Measurements from ENCODE around the gene RANBP3.

Gene RANBP3

GRCh38 chr19:5947435-5947834, 30.5 kb downstream of the RANBP3 start:
- no peak for DNase-seq

GRCh38 chr19:5943623-5944022, 34.3 kb downstream of the RANBP3 start:
- DNase-seq = no peak

- no peak for DNase-seq
Observed at GRCh38 chr19:5943045-5943444, 34.9 kb downstream of the RANBP3 start.

DNA sequence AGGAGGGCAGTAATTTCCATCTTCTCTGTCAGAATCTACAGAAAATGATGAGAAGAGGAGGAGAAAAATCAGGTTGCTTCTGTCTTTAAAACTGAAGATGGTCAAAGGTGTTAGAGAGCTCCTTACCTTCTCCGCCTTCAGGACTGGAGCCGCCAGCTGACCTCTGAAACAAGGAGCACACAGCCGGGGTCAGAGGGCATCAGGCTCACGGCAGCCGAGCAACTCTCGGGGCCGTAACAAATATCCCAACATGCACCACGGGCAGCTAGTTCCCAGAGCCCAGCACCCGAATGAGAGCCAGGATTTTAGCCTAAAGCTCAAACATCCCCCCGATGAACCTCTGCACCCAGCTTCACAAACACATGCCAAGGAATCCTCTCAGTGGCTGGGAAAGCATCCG, 36.3 kb downstream of the RANBP3 start:
- no peak for DNase-seq

DNA sequence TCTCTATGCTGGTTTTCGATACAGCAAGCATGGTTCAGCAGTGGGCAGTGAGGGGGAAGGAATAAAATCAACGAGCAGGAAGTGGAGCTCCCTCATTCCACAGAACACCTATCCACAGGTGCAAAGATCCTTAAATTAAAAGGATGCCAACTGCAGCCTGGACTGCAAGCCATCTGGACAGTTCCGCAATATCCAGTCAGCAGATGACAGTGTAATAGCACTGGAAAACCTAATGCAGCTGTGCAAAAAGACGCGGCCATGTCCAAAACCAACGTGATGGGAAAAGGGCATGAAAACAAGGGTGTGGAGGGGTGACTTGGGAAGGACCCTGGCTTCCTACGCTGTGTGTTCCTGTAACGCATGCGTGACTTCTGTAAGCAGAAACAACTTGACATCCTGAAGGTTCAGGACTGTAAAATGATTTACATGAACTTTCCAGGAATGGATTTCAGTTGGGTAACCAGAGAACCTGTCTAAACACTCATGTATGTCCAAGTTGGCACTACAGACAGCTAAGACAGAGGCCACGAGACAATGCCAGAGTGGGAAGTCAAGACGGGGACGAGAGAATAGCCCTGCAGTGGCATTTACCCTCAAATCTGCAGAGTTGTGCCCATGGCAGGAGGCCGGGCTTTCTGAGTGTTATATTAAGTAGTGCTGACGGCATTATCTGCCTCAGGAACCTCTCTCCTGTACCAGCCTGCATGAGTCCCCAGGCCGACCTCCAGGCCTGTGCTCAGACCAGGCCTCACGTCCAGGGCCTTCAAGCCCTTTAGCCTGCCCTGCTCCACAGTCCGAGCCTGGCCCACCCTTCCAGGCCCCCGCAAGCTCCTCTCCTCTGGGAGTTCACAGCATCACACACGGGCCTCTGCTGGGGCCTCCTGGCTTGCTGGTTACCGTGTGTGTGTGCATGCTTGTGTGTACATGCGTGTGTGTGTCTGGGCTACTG, 37.4 kb downstream of the RANBP3 start:
- no peak for DNase-seq

DNA sequence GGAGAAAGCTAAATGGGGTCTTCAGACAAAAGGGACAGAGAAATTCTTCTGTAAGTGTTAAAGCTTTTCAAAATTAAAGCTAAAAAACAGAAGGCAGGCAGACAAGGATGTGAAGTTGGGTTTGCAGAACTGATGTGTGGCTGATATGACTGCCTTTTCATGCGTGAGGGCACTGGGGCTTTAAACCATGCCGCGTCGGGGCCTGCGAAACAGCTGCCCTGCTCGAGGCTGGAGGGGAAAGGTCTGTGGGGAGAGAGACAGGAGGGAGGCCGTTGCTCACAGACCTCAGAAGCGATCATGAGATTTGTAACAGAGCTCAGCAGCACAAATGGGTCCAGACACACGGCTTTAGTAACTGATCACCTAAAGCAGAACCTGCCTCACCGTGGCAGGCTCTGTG, 40.4 kb downstream of the RANBP3 start:
- DNase-seq = no peak

DNA sequence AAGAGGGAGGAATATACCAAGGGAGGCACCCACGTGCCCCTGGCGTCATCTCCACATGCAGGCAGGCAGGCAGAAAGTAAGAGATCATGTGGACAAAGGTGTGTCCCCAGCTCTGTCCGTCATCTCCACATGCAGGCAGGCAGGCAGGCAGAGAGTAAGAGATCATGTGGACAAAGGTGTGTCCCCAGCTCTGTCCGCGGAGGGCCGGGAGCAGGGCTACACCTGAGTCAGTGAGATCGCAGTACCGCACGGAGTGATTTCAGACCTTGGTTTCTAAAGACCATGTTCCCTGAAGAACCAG, 41.7 kb downstream of the RANBP3 start:
- DNase-seq = no peak

DNA sequence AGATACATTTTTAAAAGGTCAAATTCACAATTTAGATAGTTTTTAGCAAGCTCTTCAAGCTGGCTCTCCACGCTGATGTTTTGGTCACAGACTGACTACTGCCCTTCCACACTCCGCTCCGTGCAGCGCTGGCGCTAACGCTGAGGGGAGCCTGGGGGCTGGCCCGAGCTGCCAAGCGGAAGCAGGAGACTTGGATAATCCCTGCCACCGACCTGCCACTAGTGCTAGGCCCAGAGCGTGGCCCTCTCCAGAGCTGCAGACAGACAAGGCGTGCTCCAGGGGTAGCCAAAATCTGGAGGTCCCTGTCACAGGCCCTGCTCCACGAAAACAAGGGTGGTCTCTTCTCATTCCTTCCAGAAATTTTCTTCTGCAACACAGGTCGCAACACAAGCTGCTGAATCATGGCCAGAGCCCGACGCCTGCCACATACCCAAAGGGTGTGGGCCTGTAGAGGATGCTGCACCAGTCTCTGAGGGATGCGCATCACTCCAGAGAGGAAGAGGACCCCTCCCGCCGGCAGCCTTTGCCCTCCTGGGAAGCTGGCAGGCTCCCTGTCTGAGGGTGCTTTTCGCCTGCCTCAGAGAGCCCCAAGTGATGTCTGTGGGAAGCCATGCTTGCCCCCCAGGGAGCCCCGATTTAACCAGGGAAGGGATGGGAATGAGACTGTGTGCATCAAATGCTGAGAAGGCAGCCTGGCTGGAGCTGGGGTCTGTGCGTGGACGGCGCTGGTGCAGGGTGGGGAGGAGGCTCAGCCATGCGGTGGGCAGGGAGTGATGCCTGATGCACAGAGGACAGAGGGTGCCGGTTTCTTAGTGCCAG, 42.3 kb downstream of the RANBP3 start:
- no peak for DNase-seq

DNA sequence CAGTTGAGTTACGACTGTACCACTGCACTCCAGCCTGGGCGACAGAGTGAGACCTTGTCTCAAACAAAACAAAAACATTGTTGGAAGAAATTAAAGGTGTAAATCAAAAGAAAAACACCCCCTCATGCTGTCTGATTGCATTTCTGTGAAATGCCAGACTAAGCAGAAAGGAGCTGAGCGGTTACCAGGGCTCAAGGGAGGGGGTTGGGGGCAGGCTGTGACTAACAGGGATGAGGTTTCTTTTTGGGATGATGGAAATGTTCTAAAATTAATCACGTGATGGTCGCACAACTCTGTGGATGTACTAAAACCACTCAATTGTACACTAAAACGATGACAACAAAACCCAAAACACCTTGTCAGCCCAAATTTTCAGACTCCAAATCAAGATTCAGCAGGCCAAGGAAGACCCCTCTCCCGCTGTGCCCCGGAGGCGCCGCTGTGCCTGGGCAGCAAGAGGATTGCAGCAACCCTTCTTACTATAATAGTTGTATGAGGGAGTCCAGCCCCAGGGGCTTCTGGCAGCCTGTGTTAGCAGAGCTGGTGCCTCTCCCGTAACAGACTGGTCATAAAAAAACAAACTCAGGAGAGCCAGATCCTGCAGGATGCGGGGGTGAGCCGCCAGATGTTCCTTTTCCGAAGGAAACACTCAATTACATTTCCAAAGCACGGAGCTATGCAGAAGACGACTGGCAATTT, 43.0 kb downstream of the RANBP3 start:
- no peak for DNase-seq

GRCh38 chr19:5934069-5934401, 43.9 kb downstream of the RANBP3 start:
- no peak for DNase-seq

DNA sequence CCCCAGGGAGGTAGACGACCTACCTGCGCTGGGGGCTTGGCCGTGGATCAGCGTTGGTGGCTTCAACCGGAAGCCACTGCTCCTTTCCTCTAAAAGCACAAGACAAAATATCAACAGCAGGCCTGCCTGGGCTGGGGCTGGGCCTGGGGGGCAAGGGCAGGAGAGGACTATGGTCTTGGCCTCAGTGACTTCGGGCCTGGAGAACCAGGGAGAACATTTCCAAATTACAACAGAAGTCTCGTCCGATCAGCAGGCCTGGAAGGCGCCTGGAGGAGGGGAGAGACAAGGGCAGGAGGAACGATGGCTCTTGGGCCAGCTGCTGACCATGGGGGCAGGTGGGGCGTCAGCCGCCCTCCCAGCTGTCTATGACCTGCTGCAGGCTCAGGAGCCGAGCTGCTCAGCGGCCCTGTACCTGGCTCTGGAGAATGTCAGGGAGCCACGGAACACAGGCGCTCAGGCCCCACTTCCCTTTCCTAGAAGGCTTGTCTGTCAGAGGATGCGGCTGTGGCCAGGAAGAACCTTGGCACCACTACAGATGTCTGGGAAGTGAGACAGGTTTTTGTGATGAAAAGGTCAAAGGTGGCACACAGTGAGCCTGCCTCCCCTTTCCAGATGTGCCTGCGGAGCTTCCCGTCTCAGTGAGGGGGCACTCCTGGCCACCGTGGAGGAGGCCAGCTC, 44.4 kb downstream of the RANBP3 start:
- DNase-seq = no peak

DNA sequence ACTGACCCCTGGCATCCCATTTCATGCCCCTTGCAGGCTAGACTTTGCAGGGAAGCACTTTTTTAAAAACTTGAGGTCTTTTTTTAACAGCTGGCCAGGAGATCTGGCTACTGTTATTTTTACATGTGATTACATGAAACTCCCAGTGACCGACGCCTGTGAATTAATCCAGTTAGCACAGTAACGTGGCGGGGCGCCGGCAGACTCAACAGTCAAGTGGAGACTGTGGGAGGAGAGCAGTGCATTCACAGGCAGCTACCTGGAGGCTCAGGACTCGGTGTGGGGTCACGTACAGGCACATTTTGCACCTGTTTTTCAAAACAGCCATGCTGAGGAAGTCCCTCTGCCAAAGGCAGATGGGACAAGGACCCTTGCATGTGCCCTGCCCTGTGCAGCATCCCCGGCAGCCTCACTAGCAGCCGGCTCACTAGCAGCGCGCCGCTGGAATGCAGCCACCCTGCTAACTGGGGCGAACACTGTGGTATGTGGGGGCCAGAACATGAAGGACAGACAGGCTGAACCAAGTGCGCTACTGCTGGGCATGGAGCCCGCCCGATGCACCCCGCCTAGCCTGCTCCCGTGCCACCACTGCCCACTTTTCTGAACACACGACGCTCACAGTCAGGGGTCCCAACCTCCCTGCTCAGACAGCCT, 45.2 kb downstream of the RANBP3 start:
- no peak for DNase-seq

GRCh38 chr19:5932146-5932545, 45.8 kb downstream of the RANBP3 start:
- no peak for DNase-seq

- no peak for DNase-seq
Observed at GRCh38 chr19:5931251-5931650, 46.7 kb downstream of the RANBP3 start.

- DNase-seq = no peak
Observed at GRCh38 chr19:5929625-5930024, 48.3 kb downstream of the RANBP3 start.

DNA sequence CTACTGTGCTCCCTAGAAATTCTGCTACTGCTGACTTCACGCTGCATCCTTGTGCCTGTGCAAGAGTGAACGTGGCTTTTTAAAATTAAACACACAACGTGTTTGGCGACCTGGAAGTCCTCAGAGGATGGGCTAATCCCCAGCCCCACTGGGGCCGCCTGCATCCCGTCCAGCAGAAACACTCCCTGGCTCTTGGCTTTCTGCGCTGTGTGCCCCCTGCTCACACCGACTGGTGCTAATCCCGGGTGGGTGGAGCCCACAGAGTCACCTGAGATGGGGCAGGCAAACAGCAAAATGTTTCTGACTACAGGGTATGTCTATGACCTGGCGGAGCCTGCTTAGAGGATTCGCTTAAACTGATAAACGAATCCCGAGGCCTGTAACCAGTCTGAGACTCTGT, 48.8 kb downstream of the RANBP3 start:
- DNase-seq = no peak

- no peak for DNase-seq
Observed at GRCh38 chr19:5927441-5927821, 50.5 kb downstream of the RANBP3 start.

GRCh38 chr19:5926641-5927440, 51.1 kb downstream of the RANBP3 start:
- DNase-seq = no peak

DNA sequence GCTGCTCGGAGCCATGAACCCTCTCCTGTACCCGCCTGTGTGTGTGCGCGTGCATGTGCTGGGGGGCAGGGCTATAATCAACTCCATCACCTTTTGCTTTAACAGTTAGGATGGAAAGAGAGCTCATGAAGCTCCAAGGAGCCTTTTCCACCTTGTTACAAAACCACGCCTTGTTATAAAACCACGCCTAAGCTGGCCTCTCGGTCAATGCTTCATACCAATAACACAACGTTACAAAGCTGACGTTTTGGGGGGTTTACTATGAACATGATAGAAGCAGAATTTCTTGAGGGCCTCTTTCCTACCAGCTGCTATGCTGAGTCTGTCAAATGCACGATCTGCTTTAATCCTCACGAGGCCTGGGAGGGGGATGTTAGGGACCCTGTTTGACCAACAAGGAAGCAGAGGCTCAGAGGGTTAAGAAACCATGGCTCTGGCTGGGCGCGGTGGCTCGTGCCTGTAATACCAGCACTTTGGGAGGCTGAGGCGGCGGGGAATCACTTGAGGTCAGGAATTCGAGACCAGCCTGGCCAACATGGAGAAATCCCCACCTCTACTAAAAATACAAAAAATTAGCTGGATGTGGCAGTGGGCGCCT, 52.0 kb downstream of the RANBP3 start:
- DNase-seq = no peak

DNA sequence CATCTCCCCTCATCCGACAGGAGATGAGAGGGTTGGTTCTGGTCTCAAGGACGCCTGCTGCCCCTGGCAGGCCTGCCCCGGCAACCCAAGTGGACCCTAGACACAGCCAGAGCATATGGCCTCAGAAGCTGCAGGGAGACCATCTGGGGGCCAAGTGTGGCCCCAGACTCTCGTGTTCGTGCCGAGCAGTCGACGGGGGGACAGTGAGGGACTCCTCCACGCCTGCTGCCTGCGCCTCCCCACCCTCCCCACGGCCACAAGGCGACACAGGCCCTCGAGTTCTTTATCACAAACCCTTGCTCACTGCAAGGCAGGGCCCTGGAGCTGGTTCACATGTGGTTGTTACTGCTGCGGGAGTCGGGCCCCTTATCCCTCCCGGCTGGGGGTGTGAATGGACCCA, 54.6 kb downstream of the RANBP3 start:
- no peak for DNase-seq

DNA sequence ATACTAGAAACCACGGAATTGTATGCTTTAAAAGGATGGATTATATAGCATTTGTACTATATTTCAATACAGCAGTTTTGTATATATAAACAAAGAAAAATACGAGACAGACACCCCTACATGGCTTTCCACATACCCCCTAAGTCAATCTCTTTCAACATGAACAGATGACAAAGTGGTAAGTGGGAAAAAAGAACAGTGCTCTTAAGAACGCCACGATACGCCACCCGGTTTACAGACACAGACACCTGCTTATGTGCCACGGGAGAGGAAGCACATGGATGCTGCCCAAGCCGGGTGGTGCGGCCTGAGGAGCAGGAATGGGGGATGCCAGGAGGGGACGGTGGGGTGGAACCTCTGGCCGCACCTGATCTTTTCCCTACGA, 55.8 kb downstream of the RANBP3 start:
- DNase-seq = no peak

Data from NCI-H510A (cell line).